Ascending aorta (tissue), 2 donors: ENCODE results near the gene PI4KB. TPM values are rescaled to one million over a fixed set of nuclear protein-coding genes. Genes with fewer than 3 reads are reported as not detected.
A peak's percentile ranks its signal among the peaks of the same experiment; 100 is the strongest.

Experiments used
- DNase-seq, 2 donors: peaks; one replicate each; pipeline ENCODE4 v3.0.0-alpha.2; 2019; ENCODE audit warnings: low spot score in 2 of 2
- H3K27ac ChIP-seq, 2 donors: fragments of 200-600 bp; sonication (generic); one replicate each; pipeline ENCODE4 v1.5.1; 2016 to 2017; ENCODE audit warnings: mild to moderate bottlenecking in 1 of 2
- H3K27me3 ChIP-seq: fragments of 200-600 bp; sonication (generic); one replicate; pipeline ENCODE4 v1.5.1; 2017
- H3K36me3 ChIP-seq, 2 donors: fragments of 200-600 bp; sonication (generic); one replicate each; pipeline ENCODE4 v1.5.1; 2016
- H3K4me1 ChIP-seq, 2 donors: fragments of 200-600 bp; sonication (generic); one replicate each; pipeline ENCODE4 v1.5.1; 2016 to 2017; ENCODE audit warnings: mild to moderate bottlenecking in 1 of 2
- H3K4me3 ChIP-seq, 2 donors: fragments of 200-600 bp; sonication (generic); one replicate each; pipeline ENCODE4 v1.5.1; 2016 to 2017; ENCODE audit warnings: mild to moderate bottlenecking in 1 of 2
- H3K9me3 ChIP-seq, 2 donors: fragments of 200-600 bp; sonication (generic); one replicate each; pipeline ENCODE4 v1.5.1; 2016
- CTCF ChIP-seq, 3 experiments: fragments of 200-600 bp in 2 of 3; fragments of 450-650 bp in 1 of 3; sonication (generic) in 2 of 3; IDR thresholded peaks; one replicate each; pipeline ENCODE4 v1.5.1; 2016 to 2019; ENCODE audit warnings: antibody characterized with exemption in 3 of 3, mild to moderate bottlenecking in 1 of 3, moderate library complexity in 1 of 3
- intact Hi-C: fragments of 100-400 bp; cut with DNase I; formaldehyde crosslinking; loops from one replicate; pipeline ENCODE4 v1.15.1; 2023
- total RNA-seq: library from RNA; depleted of rRNA; stranded (reverse); fragments of >200 nt; gene quantifications from one replicate; pipeline ENCODE4 v1.1.0, GENCODE V29; 2016

PI4KB gene
- 94.8 TPM for total RNA-seq

- no peaks in the 10 kb centered on the region for H3K27me3 ChIP-seq
- no peaks in the 10 kb centered on the region for H3K9me3 ChIP-seq
- H3K27ac ChIP-seq, result peak within 1 kb of the TSS; percentile 92 to 93
- intact Hi-C loops, result loop anchor here (1.0 to 5.0 kb wide), 4 partner anchors 16 to 70 kb away; partner anchors contain the start of genes PSMB4, RFX5 and ZNF687
- DNase-seq, result peak; percentile 72 to 97
- peak within 1 kb of the TSS; percentile 62 to 74 for H3K4me3 ChIP-seq
- peaks cover 0 to 13% of the 10 kb centered on the region in 2 donors for H3K36me3 ChIP-seq
- H3K4me1 ChIP-seq, result peaks cover 0 to 22% of the 10 kb centered on the region in 2 donors
- no peak for TF ChIP-seq CTCF (IDR thresholded peaks at IDR 0.05)
Measured at GRCh38 chr1:151327223-151327902, at the start of gene PI4KB. PI4KB (minus strand) TSS chr1:151327416; CDS start chr1:151316481, 10,935 bp downstream.

GRCh38 chr1:151373196-151373595 lies 46.0 kb upstream of the PI4KB start:
- Histone ChIP-seq H3K36me3 (peaks cover 0 to 5% of the 10 kb centered on the region in 2 donors), H3K27me3 (no peaks in the 10 kb centered on the region), H3K9me3 (no peaks in the 10 kb centered on the region), H3K27ac (no peak overlapping the region), H3K4me1 (peaks cover 15 to 34% of the 10 kb centered on the region in 2 donors), H3K4me3 (no peak overlapping the region)
- DNase-seq, result no peak
- no peak for TF ChIP-seq CTCF (IDR thresholded peaks at IDR 0.05)
- intact Hi-C loops, result no loop called here

DNA sequence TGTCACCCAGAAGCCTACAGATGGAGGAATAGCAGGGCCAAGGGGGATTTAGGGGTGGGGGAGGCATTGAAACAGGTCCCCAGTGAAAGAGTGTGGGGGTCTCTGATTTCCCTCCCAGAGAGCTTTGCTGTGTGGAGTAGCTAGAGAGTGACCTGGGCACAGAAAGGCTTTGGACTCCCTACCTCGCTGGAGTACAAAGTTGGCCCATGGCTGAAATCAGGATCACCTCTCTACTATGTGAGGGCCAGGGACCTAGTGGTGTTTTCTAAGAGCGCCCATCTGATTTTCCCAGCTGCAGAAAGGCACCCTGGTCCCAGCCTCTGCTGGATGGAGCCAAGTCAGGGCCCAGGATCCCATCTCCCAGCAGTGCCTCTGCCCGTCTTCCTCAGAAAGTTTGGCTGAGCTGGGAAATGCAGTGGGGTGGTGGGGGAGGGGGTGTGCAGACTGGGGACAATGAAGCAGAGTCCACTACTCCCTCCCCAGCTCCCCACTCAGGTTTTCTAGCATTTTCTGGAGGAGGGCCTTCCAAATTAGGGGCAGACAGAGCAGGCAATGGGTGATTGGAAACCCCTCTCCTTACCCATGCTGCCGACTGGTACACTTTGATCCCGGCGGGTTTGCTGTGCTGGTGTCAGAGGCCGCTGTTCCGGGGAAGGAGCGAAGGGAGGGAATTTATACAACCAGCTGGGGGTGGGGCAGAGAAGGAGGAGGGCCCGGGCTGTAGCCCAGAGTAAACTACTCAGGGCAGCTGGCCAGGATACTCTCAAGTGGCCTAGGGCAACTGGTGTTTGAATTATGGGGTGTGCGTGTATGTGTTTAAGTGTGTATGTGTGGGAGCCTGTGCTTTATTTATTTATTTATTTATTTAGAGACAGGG lies 45.1 kb upstream of the PI4KB start, which contains the start of gene SELENBP1:
Gene SELENBP1 (minus strand): TSS at position 648 of the 877 bp plus-strand sequence. CDS start 64 bp downstream, at position 584.
- H3K4me1 ChIP-seq, result peaks cover 15 to 34% of the 10 kb centered on the region in 2 donors
- TF ChIP-seq CTCF (IDR thresholded peaks at IDR 0.05), result no peak

DNA sequence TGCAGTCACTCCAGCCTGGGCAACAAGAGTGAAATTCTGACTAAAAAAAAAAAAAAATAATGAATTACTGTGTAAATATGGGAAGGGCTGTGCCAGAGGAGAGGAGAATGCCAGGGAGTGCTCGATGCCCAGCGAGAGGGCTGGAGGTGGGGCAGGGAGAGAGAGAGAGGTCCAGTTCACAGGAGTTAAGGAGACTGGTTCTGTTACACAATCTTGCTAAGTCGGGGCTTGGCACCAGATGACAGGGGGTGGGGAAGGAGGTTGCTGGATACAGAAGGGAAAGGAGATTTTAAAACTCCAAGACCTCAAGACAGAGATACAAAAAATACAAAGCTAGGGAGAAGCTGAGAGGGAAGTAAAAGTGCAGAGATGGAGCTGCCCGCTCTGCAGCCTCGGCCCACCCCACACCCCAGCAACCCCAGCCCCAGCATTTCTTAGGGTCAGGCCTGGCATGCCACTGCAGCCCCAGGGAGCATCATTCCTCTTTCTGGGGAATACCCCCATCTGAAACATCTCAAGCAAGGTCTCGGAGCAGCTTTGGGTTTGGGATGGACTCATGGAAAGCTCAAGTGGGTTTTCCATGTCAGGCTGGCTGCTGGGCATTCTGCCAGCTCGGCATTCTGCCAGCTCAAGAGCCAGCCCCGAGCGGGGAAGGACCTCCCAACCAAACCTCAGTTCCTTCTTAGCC lies 44.3 kb upstream of the PI4KB start:
- TF ChIP-seq CTCF (IDR thresholded peaks at IDR 0.05), result no peak
- Histone ChIP-seq H3K9me3 (no peaks in the 10 kb centered on the region), H3K4me1 (peaks cover 15 to 34% of the 10 kb centered on the region in 2 donors), H3K27me3 (no peaks in the 10 kb centered on the region), H3K36me3 (peaks cover 3 to 5% of the 10 kb centered on the region in 2 donors), H3K27ac (peak overlapping the region; percentile 71 to 79), H3K4me3 (peak overlapping the region; percentile 48 to 63)
- intact Hi-C loops, result loop anchor here (1.0 kb wide), 2 partner anchors 24 to 28 kb away; partner anchors contain the start of genes PSMB4 and RFX5
- DNase-seq, result peak in 1 of 2 donors; percentile 87

More for the DNA sequence above, 45.1 kb upstream of the PI4KB start, which contains the start of gene SELENBP1:
- peak within 1 kb of the TSS; percentile 48 to 63 for H3K4me3 ChIP-seq
- H3K27ac ChIP-seq, result peak within 1 kb of the TSS; percentile 71 to 79
- H3K27me3 ChIP-seq, result no peaks in the 10 kb centered on the region
- H3K36me3 ChIP-seq, result peaks cover 0 to 5% of the 10 kb centered on the region in 2 donors
- H3K9me3 ChIP-seq, result no peaks in the 10 kb centered on the region
- intact Hi-C loops, result loop anchor here (1.0 kb wide), 1 partner anchor 27 kb away; the partner anchor contains the start of gene PSMB4
- DNase-seq, result peak in 1 of 2 donors; percentile 89
